Activated CD4-positive, alpha-beta T cell treated with anti-CD3 and anti-CD28 coated beads for 1 hour (primary cell): ENCODE measurements around the gene CCDC150.
"Not testable (repeated sequence)": the region's sequence is repeated elsewhere in the genome, so short reads cannot be mapped to it uniquely, and the experiment has no call there.

ENCODE experiments used
- DNase-seq: peaks from one replicate; pipeline ENCODE4 v3.0.0-alpha.2; 2020

The CCDC150 gene

DNA sequence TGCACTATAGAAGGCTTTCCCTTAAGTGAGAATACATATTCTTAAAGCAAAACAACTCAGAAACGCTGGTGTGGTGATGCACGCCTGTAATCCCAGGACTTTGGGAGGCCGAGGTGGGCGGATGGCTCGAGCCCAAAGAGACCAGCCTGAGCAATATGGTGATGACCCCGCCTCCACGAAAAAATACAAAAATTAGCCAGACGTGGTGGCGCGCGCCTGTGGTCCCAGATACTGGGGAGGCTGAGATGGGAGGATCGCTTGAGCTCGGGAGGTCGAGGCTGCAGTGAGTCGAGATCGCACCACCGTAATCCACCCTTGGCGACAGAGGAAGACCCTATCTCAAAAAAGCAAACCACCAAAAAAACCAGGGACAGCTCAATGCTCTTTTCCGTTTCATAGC lies 750 bp upstream of the CCDC150 start:
- no peak for DNase-seq

DNA sequence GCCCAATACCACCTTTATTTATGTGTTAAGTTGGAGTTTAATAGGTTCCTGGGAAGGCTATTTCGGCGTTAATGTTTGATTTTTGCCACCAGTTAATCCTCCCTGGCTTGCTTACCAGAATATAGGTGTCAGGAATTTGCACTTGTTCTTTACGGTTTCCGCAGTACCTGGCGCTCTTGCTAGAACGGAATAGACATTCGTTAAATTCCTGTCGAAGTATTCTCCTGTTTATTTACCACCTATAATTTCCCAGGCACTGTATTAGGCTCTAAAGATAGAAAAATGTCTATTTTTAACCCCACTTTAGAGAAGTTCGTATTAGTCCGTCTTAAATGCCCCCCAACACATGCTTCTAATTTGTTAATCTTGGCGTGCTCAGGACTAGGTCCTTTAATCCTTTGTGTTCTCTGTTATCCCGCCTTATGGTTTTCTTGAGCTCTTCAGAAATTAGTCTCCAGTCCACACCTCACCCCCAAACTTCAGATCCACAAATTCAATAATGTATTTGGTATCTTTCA lies 575 bp downstream of the CCDC150 start:
- no peak for DNase-seq

DNA sequence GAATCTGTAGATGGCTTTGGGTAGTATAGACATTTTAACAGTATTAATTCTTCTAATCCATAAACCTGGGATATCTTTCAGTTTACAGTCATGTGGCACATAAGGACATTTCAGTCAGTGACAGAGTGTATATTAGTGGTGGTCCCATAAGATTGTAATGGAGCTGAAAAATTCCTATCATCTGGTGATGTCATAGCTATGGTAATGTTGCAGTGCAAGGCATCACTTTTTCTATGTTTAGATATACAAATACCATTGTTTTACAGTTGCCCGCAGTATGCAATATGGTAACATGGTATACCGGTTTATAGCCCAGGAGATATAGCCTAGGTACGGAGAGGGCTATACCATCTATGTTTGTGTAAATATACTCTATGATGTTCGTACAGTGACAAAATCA lies 9.7 kb downstream of the CCDC150 start:
- DNase-seq, result no peak

DNA sequence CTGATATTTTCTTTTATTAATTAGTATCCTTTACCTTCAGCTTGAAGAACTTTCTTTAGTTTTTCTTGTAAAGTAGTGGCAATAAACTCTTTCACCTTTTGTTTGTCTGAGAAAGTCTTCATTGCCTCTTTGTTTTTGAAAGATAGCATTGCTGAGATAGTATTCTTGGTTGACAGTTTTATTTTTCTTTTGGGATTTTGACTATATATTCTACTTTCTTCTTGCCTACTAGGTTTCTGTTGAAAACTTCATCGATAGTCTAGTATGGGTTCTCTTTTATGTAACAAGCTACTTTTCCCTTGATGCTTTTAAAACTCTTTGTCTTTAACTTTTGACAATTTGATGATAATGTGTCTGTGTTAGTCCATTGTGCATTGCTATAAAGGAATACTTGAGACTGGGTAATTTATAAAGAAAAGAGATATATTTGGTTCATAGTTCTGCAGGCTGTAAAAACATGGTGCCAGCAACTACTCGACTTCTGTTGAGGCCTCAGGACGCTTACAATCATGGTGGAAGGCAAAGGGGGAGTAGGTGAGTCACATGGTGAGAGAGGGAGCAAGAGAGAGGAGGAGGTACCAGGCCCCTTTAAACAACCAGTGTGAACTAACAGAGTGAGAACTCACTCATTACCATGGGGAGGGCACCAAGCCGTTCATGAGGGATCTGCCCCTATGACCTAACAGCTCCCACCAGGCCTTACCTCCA lies 12.0 kb downstream of the CCDC150 start:
- DNase-seq, result no peak

DNA sequence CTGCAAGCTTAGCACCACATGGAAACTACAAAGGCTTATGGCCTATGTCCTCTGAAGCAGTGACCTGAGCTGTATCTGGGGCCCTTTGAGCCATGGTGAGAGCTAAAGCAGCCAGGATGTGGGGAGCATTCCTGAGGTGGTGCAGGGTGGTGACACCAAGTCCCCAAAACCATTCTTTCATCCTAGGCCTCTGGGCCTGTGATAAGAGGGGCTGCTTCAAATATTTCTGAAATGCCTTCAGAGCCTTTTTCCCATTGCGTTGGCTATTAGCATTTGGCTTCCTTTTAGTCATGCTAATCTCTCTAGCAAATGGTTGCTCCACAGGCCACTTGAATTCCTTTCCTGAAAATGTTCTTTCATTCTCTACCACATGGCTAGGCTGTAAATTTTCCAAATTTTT lies 13.4 kb downstream of the CCDC150 start:
- DNase-seq, result no peak

- DNase-seq, result no peak
Measured at GRCh38 chr2:196653843-196654242, 14.3 kb downstream of the CCDC150 start.

GRCh38 chr2:196655761-196656160 lies 16.2 kb downstream of the CCDC150 start:
- DNase-seq, result no peak

DNA sequence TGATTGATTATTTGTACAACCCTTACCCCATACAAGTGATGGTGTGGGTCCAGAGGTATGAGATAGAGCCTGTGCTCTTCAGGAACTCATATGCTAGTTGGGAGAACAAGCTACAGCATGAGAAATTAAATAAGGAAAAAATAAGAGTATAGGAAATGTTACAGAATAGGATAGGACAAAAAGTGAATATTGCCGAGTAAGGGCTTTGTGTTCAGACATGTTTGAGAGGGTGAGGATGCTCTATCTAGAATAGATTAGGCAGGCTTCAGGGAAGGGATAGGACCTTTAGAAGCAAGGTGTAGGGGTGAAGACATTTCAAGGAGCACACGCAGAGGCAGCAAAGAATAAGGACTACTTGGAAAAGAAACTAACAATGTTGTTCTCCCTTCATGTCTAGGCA lies 17.8 kb downstream of the CCDC150 start:
- DNase-seq, result no peak

GRCh38 chr2:196659844-196660243 lies 20.3 kb downstream of the CCDC150 start:
- DNase-seq, result no peak

GRCh38 chr2:196660244-196660643 lies 20.7 kb downstream of the CCDC150 start:
- DNase-seq, result no peak

DNA sequence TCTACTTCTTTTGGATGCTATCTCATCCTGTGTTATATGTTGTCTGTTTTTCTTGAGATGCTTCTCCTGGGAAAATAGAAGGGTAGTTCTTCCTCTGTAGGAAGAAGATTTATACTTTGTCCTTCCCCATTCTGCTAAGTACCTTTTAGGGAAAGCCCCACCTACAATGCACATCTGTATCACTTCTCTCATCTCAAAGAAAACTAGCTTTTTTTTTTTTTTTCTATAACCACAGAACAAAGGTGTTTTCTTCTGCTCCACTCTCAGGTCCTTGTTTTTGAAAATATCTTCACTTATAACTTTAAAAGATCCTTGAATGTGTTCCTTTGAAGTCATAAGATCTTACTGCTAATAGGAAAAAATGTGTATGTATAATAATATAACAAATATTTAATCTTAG lies 30.8 kb downstream of the CCDC150 start:
- no peak for DNase-seq

DNA sequence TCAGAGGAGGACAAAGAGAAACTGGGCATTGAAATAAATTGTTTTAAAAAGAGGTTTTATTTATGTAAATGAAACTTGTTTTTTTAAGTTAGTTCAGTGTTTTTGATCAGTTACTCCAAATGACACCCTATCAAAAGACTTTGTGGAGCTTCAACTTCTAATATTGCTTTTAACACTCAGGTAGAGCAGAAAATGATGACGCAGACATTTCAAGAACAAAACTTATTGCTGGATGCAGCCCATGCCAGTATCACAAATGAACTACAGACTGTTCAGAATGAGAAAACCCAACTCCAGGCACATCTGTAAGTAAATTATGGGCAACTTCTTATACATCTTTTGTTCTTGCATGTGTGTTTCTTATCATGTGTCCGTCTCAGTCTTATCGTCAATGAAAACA lies 36.4 kb downstream of the CCDC150 start:
- DNase-seq, result no peak

- DNase-seq, result no peak
Measured at GRCh38 chr2:196677404-196677803, 37.9 kb downstream of the CCDC150 start.

- no peak for DNase-seq
Measured at GRCh38 chr2:196679368-196679767, 39.9 kb downstream of the CCDC150 start.

DNA sequence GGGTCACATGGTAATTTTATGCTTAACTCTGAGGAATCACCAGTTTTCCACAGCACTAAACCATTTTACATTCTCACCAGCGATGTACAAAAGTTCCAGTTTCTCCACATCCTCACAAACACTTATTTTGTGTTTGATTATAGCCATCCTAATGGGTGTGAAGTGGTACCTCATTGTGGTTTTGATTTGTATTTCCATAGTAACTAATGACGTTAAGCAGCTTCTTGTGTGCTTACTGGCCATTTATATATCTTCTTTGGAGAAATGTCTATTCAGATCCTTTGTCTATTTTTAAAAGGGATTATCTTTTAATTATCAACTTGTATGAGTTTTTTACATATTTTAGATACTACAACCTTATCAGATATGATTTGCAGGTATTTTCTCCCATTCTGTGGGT lies 42.0 kb downstream of the CCDC150 start:
- DNase-seq, result no peak

DNA sequence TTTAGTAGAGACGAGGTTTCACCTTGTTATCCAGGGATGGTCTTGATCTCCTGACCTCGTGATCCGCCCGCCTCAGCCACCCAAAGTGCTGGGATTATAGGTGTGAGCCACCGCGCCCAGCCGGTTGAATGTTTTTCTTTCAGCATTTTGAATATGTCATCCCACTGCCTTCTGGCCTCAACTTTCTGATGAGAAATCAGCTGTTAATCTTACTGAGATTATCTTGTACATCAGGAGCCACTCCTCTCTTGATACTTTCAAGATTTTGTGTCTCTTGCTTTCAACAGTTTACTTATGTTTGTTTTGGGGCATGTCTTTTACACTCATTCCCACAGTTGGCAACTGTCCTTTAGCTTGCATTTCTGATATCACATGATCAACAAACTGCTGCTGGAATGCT lies 46.3 kb downstream of the CCDC150 start:
- DNase-seq, result no peak

DNA sequence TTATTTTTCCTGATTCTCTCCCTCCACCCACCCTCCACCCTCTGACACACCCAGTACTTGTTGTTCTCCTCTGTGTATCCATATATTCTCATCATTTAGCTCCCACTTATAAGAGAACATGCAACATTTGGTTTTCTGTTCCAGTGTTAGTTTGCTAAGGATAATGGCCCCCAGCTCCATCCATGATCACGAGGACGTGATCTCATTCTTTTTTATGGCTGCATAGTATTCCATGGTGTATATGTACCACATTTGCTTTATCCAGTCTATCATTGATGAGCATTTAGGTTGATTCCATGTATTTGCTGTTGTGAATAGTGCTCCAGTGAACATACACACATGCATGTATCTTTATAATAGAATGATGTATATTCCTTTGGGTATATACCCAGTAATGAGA lies 47.2 kb downstream of the CCDC150 start:
- not testable (repeated sequence) for DNase-seq

DNA sequence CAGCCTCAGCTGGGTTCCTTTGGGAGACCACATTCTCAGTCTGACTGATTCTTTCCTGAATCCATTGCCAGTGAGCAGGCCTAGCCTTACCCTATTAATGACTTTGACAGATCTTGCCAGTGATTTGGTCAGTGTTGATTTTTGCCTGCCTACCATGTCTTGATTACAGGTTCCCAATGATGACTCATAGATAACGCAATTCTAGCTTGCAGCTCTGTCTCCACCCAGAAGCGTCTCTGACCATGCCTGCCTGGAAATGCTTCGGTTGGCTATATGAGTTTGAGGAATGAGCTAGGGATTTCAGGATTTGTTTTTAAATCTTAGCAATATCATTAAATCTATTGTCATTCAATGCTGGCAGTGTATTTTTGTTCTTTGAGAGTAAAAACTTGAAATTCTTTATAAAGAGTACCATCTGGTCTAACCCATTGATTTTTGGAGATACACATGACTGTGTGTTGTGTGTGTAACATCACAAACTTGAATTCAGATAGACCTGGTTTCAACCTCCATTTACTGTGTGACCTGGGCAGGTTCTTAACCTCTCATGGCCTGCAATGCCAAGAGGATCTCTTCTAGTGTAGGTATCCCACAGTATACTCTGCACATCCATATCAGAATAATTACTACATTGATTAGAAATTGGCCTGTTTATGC lies 57.0 kb downstream of the CCDC150 start:
- no peak for DNase-seq

DNA sequence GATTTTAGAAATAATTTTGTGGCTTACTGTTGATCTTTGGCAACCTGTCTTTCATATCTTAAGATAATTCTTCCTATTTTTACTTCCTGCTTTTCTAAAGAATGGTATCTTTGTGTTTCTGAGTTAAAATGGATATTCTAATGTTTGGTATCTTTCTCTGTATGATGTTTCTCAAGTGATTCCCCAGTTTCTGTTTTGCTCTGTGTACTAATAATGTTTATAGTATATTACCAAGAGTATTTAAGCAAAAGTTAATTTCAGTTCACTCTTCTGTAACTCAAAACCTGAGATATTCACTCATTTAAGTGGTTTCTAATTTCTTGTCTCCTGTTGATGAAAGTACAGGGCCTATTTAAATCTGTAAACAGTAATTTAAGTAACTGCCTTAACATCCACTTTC lies 58.3 kb downstream of the CCDC150 start:
- no peak for DNase-seq

- no peak for DNase-seq
Measured at GRCh38 chr2:196702641-196703040, 63.1 kb downstream of the CCDC150 start.

DNA sequence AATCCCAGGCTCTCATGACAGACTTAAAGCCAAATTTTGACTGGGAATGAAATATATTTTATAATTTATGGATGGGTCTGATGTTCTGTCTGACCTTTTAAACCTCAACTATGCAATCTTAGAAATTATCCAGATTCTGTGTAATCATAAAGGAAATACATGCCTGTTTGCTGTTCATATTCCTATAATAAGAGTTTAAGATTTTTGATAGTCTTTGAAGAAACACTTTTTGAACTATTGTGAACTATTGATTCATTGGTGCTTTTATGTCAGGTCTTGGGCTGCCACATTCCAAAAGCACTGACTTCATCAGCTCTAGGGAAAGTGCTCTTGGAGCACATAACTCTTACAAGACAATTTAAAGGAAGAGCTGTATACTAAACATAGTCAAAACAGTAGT lies 64.2 kb downstream of the CCDC150 start:
- no peak for DNase-seq

DNA sequence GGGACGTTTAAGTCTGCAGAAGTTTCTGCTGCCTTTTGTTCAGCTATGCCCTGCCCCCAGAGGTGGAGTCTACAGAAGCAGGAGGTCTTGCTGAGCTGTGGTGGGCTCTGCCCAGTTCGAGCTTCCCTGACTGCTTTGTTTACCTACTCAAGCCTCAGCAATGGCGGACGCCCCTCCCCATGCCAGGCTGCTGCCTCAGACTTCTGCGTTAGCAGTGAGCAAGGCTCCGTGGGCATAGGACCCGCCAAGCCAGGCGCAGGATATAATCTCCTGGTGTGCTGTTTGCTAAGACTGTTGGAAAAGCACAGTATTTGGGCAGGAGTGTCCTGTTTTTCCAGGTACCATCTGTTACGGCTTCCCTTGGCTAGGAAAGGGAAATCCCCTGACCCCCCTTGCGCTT lies 70.5 kb downstream of the CCDC150 start:
- DNase-seq, result not testable (repeated sequence)

DNA sequence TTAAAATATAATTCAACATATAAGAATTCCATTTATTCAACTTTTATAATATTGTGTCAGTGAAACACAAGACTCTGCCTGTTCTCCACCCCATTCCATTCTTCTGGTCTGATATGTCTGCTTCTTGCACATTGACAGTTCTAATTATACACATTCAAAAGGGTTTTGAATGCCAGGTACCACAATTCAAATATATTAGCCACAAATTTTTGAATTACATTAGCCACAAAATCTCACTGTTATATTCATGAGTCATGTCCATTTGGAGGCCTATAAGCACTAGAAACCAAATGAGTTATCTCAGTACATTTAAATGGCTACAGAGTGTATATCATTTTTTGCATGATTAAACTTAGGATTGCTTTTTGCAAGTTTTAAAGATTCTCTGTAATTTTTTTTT lies 72.1 kb downstream of the CCDC150 start:
- no peak for DNase-seq

DNA sequence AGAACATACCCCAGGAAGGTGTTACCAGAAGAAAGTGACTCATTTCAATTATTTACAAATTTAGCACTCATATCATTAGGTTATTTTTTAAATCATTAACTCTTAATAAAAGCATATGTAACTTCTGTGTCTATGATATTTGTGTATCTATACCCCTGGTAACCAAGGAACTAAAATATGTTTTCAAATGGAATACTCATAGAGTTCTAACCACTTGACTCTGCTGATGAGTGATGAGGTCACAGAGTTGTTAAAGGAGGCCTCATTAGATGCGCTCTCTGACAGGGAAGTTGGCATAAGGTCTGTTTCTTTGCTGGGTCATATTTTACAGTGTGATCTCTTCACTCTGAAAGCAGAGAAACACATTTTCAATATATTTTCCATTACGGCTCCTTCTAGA lies 73.4 kb downstream of the CCDC150 start:
- DNase-seq, result no peak
